Measurements from ENCODE around the gene NRGN.

NRGN gene

GRCh38 chr11:124796312-124796711 is 56.6 kb downstream of the NRGN start:
- DNase-seq: no peak
